Measurements from ENCODE around the gene BRD2.
A peak's percentile ranks its signal among the peaks of the same experiment; 100 is the strongest.

DNA sequence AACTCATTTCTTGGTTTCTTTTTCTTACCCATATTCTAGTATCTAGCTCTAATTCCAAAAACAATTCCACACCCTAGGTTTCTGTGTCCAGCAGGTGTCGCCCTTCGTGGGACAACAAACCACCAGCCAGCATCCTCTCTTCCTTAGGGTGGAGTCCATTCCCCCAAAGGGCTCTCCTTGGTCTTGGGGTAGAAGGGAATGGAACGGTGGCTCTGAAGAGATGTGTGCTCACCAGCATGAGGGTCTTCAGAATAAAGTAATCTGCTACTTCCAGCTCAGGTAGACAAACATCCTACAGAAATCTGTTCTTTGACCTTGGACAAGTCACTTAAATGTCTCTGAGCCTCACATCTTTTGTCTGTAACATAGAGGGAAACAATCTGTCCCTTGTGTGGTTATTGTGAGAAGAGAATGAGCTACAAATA is 34.7 kb upstream of the BRD2 start:
- TF ChIP-seq, protein P1, sequence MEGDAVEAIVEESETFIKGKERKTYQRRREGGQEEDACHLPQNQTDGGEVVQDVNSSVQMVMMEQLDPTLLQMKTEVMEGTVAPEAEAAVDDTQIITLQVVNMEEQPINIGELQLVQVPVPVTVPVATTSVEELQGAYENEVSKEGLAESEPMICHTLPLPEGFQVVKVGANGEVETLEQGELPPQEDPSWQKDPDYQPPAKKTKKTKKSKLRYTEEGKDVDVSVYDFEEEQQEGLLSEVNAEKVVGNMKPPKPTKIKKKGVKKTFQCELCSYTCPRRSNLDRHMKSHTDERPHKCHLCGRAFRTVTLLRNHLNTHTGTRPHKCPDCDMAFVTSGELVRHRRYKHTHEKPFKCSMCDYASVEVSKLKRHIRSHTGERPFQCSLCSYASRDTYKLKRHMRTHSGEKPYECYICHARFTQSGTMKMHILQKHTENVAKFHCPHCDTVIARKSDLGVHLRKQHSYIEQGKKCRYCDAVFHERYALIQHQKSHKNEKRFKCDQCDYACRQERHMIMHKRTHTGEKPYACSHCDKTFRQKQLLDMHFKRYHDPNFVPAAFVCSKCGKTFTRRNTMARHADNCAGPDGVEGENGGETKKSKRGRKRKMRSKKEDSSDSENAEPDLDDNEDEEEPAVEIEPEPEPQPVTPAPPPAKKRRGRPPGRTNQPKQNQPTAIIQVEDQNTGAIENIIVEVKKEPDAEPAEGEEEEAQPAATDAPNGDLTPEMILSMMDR (IDR thresholded peaks at IDR 0.05 in 4 of 5, conservative IDR thresholded peaks at IDR 0.05 in 1 of 5) = peak; percentile 74 to 88 (median 86)
- no peak for TF ChIP-seq POLR2A (IDR thresholded peaks at IDR 0.05)
